ENCODE results near the gene RBMS3.

Gene RBMS3

DNA sequence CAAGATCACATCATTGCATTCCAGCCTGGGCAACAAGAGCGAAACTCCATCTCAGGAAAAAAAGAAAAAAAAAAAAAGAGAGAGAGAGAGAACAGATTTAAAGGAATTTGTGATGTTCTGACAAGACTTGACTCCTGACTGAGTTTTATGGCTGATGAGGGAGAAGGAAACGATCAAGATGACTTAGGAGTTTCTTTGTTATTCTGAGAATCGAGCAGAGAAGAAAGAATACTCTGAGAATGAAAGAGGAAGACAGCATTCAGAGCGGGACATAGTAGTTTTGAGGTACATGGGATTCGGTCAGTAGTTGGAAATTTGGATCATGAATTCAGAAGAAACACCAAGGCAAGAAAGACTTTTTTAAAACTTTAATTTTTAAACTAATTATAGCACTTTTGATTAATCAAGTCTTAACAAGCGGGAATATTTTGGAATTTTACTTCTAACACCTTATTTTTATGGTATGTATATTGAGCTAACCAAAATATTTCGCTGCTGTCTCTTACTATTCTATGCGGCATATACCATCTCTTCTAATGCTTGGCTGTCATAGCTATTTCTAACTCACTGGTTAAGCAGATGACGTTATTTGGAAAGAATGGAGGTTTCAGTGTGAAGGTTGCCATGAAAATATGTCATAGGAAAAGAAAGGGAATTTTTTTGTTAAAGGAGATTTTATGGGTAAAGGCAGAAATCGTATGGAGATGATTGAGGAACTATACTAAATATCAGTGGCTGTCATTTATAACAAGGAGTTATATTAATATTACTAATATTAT is 644.1 kb downstream of the RBMS3 start:
- no peak for TF ChIP-seq ARNT (IDR thresholded peaks at IDR 0.05)
- TF ChIP-seq FOXA1 (IDR thresholded peaks at IDR 0.05), result no peak
- TF ChIP-seq ZNF384 (IDR thresholded peaks at IDR 0.05), result no peak
- no peak for TF ChIP-seq TARDBP (IDR thresholded peaks at IDR 0.05)
- TF ChIP-seq ELF4 (IDR thresholded peaks at IDR 0.05), result no peak
- no peak for TF ChIP-seq NFRKB (IDR thresholded peaks at IDR 0.05)
- TF ChIP-seq L3MBTL2 (conservative IDR thresholded peaks at IDR 0.05), result no peak
- no peak for TF ChIP-seq CTBP1 (IDR thresholded peaks at IDR 0.05; ENCODE audit: borderline replicate concordance)
- no peak for TF ChIP-seq FOXK2 (IDR thresholded peaks at IDR 0.05)
- TF ChIP-seq, protein P1, sequence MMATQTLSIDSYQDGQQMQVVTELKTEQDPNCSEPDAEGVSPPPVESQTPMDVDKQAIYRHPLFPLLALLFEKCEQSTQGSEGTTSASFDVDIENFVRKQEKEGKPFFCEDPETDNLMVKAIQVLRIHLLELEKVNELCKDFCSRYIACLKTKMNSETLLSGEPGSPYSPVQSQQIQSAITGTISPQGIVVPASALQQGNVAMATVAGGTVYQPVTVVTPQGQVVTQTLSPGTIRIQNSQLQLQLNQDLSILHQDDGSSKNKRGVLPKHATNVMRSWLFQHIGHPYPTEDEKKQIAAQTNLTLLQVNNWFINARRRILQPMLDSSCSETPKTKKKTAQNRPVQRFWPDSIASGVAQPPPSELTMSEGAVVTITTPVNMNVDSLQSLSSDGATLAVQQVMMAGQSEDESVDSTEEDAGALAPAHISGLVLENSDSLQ (IDR thresholded peaks at IDR 0.05), result no peak
- TF ChIP-seq BHLHE40 (IDR thresholded peaks at IDR 0.05; ENCODE audit: borderline replicate concordance), result no peak
- TF ChIP-seq SUZ12 (IDR thresholded peaks at IDR 0.05), result no peak
- no peak for TF ChIP-seq HDGF (IDR thresholded peaks at IDR 0.05; ENCODE audit: borderline replicate concordance)
- TF ChIP-seq LEF1 (IDR thresholded peaks at IDR 0.05; ENCODE audit: borderline replicate concordance), result no peak
- TF ChIP-seq SP1 (IDR thresholded peaks at IDR 0.05), result no peak
- no peak for TF ChIP-seq FOXM1 (IDR thresholded peaks at IDR 0.05; ENCODE audit: borderline replicate concordance)
- no peak for DNase-seq (ENCODE audit: extremely low spot score)
- ChIA-PET CTCF (no interaction called here), POLR2A (no interaction called here)

DNA sequence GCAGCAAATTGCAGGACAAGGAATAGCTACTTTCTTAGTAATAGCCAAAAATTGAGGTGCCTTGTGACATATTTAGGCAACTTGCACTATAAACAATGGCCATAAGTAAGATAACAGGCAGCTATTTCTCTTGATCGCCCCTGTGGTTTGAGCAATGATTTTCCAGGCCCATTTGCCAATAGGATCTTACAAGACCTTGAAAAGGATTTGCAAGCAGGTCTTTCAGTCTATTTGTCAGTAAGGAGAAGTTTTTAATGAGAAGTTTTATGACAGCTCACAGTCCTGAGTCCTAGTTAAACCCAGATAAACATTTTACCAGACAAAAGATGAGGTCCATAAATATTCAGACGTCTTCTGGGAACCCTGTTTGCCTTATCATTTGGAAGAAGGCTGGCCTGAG is 645.5 kb downstream of the RBMS3 start:
- DNase-seq (ENCODE audit: extremely low spot score), result no peak
- ChIA-PET POLR2A (no interaction called here), CTCF (no interaction called here)
- no peak for TF ChIP-seq SUZ12 (IDR thresholded peaks at IDR 0.05)
- TF ChIP-seq L3MBTL2 (conservative IDR thresholded peaks at IDR 0.05), result no peak
- TF ChIP-seq CTBP1 (IDR thresholded peaks at IDR 0.05; ENCODE audit: borderline replicate concordance), result no peak
- no peak for TF ChIP-seq TARDBP (IDR thresholded peaks at IDR 0.05)
- TF ChIP-seq ZNF384 (IDR thresholded peaks at IDR 0.05), result no peak
- TF ChIP-seq LEF1 (IDR thresholded peaks at IDR 0.05; ENCODE audit: borderline replicate concordance), result no peak

DNA sequence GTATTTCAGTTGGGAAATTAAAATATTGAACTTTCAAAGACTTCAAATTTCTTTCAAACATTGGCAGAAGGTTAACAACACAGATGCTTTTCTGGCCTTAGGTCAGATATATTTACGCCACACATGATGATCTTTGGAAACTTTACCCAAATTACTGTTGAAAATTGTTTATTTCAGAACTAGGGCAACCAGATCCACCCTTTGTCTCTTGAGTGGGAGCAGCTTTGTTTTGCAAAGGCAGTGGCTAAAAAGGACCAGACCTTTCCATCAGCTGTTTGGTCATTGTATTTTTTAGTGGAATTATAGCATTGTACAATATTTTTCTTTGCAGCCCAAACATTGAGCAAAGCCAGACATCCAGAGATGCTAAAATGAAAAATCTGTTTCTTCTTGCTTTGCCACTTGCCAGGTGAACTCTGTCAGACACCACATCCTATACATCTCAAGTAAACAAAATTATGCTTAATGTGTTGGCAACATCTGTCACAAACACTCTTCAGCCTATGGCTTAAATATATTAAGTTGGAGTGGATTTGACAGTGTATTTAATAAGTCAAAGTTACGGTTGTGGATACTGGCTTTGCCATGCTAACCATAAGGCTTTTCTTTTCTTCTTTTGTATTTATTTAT is 651.9 kb downstream of the RBMS3 start:
- DNase-seq (ENCODE audit: extremely low spot score), result no peak
- ChIA-PET CTCF (no interaction called here), POLR2A (no interaction called here)
- TF ChIP-seq FOXM1 (IDR thresholded peaks at IDR 0.05; ENCODE audit: borderline replicate concordance), result no peak
- TF ChIP-seq FOXA1 (IDR thresholded peaks at IDR 0.05), result no peak
- no peak for TF ChIP-seq HDGF (IDR thresholded peaks at IDR 0.05; ENCODE audit: borderline replicate concordance)
- TF ChIP-seq SP1 (IDR thresholded peaks at IDR 0.05), result no peak
- TF ChIP-seq CTBP1 (IDR thresholded peaks at IDR 0.05; ENCODE audit: borderline replicate concordance), result no peak
- no peak for TF ChIP-seq TARDBP (IDR thresholded peaks at IDR 0.05)
- no peak for TF ChIP-seq NFRKB (IDR thresholded peaks at IDR 0.05)
- TF ChIP-seq SUZ12 (IDR thresholded peaks at IDR 0.05), result no peak

- CTCF ChIA-PET, result no interaction called here
- POLR2A ChIA-PET, result no interaction called here
Observed at GRCh38 chr3:29933802-29934490, 653.1 kb downstream of the RBMS3 start.

DNA sequence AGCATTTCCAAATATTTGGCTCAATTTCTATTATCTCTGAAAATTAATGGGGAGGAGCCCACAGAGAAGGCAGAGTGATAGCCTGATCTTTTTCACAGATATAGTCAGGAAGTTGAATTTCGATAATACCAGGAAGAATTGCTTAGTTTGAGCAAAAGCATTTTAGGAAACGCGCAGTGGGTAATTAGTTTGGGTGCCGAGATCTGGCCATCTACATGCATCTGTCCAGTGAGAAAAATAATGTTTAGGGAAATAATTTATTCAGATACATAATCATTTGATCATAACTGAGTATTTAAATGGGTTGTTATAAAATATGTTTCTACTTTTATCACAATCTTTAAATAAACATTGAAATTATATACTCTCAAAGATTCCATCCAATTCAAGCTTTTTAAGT is 653.9 kb downstream of the RBMS3 start:
- no peak for TF ChIP-seq CTBP1 (IDR thresholded peaks at IDR 0.05; ENCODE audit: borderline replicate concordance)
- TF ChIP-seq L3MBTL2 (conservative IDR thresholded peaks at IDR 0.05), result no peak
- TF ChIP-seq HDGF (IDR thresholded peaks at IDR 0.05; ENCODE audit: borderline replicate concordance), result no peak
- TF ChIP-seq TARDBP (IDR thresholded peaks at IDR 0.05), result no peak
- no peak for TF ChIP-seq SP1 (IDR thresholded peaks at IDR 0.05)
- no peak for TF ChIP-seq NFRKB (IDR thresholded peaks at IDR 0.05)
- TF ChIP-seq FOXM1 (IDR thresholded peaks at IDR 0.05; ENCODE audit: borderline replicate concordance), result no peak
- no peak for TF ChIP-seq LEF1 (IDR thresholded peaks at IDR 0.05; ENCODE audit: borderline replicate concordance)
- no peak for TF ChIP-seq ARNT (IDR thresholded peaks at IDR 0.05)
- TF ChIP-seq, protein P1 (IDR thresholded peaks at IDR 0.05), result no peak
- no peak for TF ChIP-seq SUZ12 (IDR thresholded peaks at IDR 0.05)
- no peak for TF ChIP-seq ZNF384 (IDR thresholded peaks at IDR 0.05)
- TF ChIP-seq FOXK2 (IDR thresholded peaks at IDR 0.05), result no peak
- no peak for TF ChIP-seq FOXA1 (IDR thresholded peaks at IDR 0.05)
- no peak for DNase-seq (ENCODE audit: extremely low spot score)
- CTCF ChIA-PET, result no interaction called here

More at GRCh38 chr3:29933802-29934490, 653.1 kb downstream of the RBMS3 start:
- no peak for TF ChIP-seq LEF1 (IDR thresholded peaks at IDR 0.05; ENCODE audit: borderline replicate concordance)
- no peak for TF ChIP-seq FOXK2 (IDR thresholded peaks at IDR 0.05)
- no peak for TF ChIP-seq FOXM1 (IDR thresholded peaks at IDR 0.05; ENCODE audit: borderline replicate concordance)
- TF ChIP-seq, protein P1 (IDR thresholded peaks at IDR 0.05), result no peak
- TF ChIP-seq L3MBTL2 (conservative IDR thresholded peaks at IDR 0.05), result no peak
- no peak for TF ChIP-seq TARDBP (IDR thresholded peaks at IDR 0.05)
- TF ChIP-seq SP1 (IDR thresholded peaks at IDR 0.05), result no peak
- TF ChIP-seq BHLHE40 (IDR thresholded peaks at IDR 0.05; ENCODE audit: borderline replicate concordance), result no peak
- TF ChIP-seq ZNF384 (IDR thresholded peaks at IDR 0.05), result no peak
- DNase-seq (ENCODE audit: extremely low spot score), result no peak

More for the DNA sequence above, 653.9 kb downstream of the RBMS3 start:
- POLR2A ChIA-PET, result no interaction called here

All from HEK293T (cell line).